Measurements from ENCODE around the gene MSRB3.

GRCh38 chr12:65248656-65249633 is 29.5 kb upstream of the MSRB3 start:
- TF ChIP-seq POLR2AphosphoS5 (IDR thresholded peaks at IDR 0.05): no peak
- TF ChIP-seq, protein P1, sequence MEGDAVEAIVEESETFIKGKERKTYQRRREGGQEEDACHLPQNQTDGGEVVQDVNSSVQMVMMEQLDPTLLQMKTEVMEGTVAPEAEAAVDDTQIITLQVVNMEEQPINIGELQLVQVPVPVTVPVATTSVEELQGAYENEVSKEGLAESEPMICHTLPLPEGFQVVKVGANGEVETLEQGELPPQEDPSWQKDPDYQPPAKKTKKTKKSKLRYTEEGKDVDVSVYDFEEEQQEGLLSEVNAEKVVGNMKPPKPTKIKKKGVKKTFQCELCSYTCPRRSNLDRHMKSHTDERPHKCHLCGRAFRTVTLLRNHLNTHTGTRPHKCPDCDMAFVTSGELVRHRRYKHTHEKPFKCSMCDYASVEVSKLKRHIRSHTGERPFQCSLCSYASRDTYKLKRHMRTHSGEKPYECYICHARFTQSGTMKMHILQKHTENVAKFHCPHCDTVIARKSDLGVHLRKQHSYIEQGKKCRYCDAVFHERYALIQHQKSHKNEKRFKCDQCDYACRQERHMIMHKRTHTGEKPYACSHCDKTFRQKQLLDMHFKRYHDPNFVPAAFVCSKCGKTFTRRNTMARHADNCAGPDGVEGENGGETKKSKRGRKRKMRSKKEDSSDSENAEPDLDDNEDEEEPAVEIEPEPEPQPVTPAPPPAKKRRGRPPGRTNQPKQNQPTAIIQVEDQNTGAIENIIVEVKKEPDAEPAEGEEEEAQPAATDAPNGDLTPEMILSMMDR (IDR thresholded peaks at IDR 0.05; ENCODE audit: poor library complexity, severe bottlenecking): no peak
- no peak for TF ChIP-seq EZH2 (IDR thresholded peaks at IDR 0.05; ENCODE audit: borderline replicate concordance, insufficient read depth, low read length, poor library complexity, severe bottlenecking)
- TF ChIP-seq, protein P2, sequence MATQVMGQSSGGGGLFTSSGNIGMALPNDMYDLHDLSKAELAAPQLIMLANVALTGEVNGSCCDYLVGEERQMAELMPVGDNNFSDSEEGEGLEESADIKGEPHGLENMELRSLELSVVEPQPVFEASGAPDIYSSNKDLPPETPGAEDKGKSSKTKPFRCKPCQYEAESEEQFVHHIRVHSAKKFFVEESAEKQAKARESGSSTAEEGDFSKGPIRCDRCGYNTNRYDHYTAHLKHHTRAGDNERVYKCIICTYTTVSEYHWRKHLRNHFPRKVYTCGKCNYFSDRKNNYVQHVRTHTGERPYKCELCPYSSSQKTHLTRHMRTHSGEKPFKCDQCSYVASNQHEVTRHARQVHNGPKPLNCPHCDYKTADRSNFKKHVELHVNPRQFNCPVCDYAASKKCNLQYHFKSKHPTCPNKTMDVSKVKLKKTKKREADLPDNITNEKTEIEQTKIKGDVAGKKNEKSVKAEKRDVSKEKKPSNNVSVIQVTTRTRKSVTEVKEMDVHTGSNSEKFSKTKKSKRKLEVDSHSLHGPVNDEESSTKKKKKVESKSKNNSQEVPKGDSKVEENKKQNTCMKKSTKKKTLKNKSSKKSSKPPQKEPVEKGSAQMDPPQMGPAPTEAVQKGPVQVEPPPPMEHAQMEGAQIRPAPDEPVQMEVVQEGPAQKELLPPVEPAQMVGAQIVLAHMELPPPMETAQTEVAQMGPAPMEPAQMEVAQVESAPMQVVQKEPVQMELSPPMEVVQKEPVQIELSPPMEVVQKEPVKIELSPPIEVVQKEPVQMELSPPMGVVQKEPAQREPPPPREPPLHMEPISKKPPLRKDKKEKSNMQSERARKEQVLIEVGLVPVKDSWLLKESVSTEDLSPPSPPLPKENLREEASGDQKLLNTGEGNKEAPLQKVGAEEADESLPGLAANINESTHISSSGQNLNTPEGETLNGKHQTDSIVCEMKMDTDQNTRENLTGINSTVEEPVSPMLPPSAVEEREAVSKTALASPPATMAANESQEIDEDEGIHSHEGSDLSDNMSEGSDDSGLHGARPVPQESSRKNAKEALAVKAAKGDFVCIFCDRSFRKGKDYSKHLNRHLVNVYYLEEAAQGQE (IDR thresholded peaks at IDR 0.05; ENCODE audit: borderline replicate concordance): no peak
- TF ChIP-seq RAD21 (conservative IDR thresholded peaks at IDR 0.05): no peak
- no peak for TF ChIP-seq EP300 (conservative IDR thresholded peaks at IDR 0.05; ENCODE audit: poor library complexity, severe bottlenecking)
- TF ChIP-seq SMC3 (conservative IDR thresholded peaks at IDR 0.05; ENCODE audit: poor library complexity): no peak
